Testis (tissue), 3 donors: ENCODE measurements around the gene CDX2. TPM values are rescaled to one million over a fixed set of nuclear protein-coding genes. Genes with fewer than 3 reads are reported as not detected.
"Not testable (repeated sequence)": the region's sequence is repeated elsewhere in the genome, so short reads cannot be mapped to it uniquely, and the experiment has no call there.

ENCODE experiments used
- DNase-seq: peaks from one replicate; pipeline ENCODE4 v3.0.0-alpha.2; 2019
- H3K27ac ChIP-seq, 2 donors: fragments of 200-600 bp; sonication (generic); one replicate each; pipeline ENCODE4 v1.5.1; 2019
- H3K27me3 ChIP-seq: fragments of 200-600 bp; sonication (generic); one replicate; pipeline ENCODE4 v1.5.1; 2019
- H3K36me3 ChIP-seq: fragments of 200-600 bp; sonication (generic); one replicate; pipeline ENCODE4 v1.5.1; 2017; ENCODE audit warnings: low read depth; ENCODE audit errors: missing control alignments
- H3K4me1 ChIP-seq: fragments of 200-600 bp; sonication (generic); one replicate; pipeline ENCODE4 v1.5.1; 2019
- H3K4me3 ChIP-seq, 2 donors: fragments of 200-600 bp; sonication (generic); one replicate each; pipeline ENCODE4 v1.5.1; 2017 to 2019
- H3K9me3 ChIP-seq: fragments of 200-600 bp; sonication (generic); one replicate; pipeline ENCODE4 v1.5.1; 2017
- POLR2A ChIP-seq: fragments of 450-650 bp; IDR thresholded peaks from one replicate; pipeline ENCODE4 v1.6.1; 2017; ENCODE audit warnings: antibody characterized with exemption, mild to moderate bottlenecking, moderate library complexity
- WGBS, 2 donors: methylation state at CpG; one replicate each; pipeline ENCODE4 v1.1.5; 2018; 5-methylcytosine and 5-hydroxymethylcytosine counted together
- intact Hi-C: fragments of 100-400 bp; cut with DNase I; formaldehyde crosslinking; loops from one replicate; pipeline ENCODE4 v1.15.1; 2023; ENCODE audit warnings: low total_unique reads
- polyA plus RNA-seq: library from polyadenylated mRNA; stranded (reverse); fragments of 350-450 nt; fragmentation: Illumina TruSeq; extraction: RNeasy Lipid Tissue Mini Kit (QIAGEN cat#74804); gene quantifications from one replicate; pipeline ENCODE4 v1.2.3, GENCODE V29; 2014; ENCODE audit warnings: low read depth, low replicate concordance; ENCODE audit not compliant: insufficient read depth
- total RNA-seq, 2 donors: library from RNA; depleted of rRNA; stranded (reverse); fragments of >200 nt; gene quantifications; one replicate each; pipeline ENCODE4 v1.2.3, GENCODE V29; 2016
- TF ChIP-seq, protein P1 (sequence below), 3 experiments: fragments of 450-650 bp in 2 of 3; fragments of 200-600 bp in 1 of 3; sonication (generic) in 1 of 3; IDR thresholded peaks; one replicate each; pipeline ENCODE4 v1.5.1; 2016 to 2019; ENCODE audit warnings: antibody characterized with exemption in 3 of 3, mild to moderate bottlenecking in 2 of 3, moderate library complexity in 1 of 3

Gene CDX2
- total and polyA plus RNA-seq, 3 donors from 2014 or later: 0.06 to 0.08 TPM; not detected in 1

- Histone ChIP-seq H3K27me3 (no peaks in the 10 kb centered on the region), H3K27ac (no peak overlapping the region), H3K9me3 (no peaks in the 10 kb centered on the region), H3K36me3 (no peaks in the 10 kb centered on the region), H3K4me3 (no peak overlapping the region), H3K4me1 (no peaks in the 10 kb centered on the region)
- WGBS, 2 donors: 81 to 88% methylated on average over 5 of the region's 5 CpGs
- no peak for TF ChIP-seq POLR2A
- TF ChIP-seq, protein P1, sequence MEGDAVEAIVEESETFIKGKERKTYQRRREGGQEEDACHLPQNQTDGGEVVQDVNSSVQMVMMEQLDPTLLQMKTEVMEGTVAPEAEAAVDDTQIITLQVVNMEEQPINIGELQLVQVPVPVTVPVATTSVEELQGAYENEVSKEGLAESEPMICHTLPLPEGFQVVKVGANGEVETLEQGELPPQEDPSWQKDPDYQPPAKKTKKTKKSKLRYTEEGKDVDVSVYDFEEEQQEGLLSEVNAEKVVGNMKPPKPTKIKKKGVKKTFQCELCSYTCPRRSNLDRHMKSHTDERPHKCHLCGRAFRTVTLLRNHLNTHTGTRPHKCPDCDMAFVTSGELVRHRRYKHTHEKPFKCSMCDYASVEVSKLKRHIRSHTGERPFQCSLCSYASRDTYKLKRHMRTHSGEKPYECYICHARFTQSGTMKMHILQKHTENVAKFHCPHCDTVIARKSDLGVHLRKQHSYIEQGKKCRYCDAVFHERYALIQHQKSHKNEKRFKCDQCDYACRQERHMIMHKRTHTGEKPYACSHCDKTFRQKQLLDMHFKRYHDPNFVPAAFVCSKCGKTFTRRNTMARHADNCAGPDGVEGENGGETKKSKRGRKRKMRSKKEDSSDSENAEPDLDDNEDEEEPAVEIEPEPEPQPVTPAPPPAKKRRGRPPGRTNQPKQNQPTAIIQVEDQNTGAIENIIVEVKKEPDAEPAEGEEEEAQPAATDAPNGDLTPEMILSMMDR (IDR thresholded peaks at IDR 0.05): no peak
- intact Hi-C loops: no loop called here
- no peak for DNase-seq
Observed at GRCh38 chr13:28010046-28010445, 40.9 kb upstream of the CDX2 start.

DNA sequence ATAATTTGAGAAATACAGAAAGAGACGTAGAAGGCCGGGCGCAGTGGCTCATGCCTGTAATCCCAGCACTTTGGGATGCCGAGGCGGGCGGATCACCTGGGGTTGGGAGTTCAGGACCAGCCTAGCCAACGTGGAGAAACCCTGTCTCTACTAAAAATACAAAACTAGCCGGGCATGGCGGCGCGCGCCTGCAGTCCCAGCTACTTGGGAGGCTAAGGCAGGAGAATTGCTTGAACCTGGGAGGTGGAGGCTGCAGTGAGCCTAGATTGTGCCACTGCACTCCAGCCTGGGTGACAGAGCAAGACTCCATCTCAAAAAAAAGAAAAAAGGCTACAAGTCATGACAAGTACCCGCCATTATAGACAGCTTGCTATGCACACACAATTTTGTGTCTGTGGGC is 35.9 kb upstream of the CDX2 start:
- intact Hi-C loops, H3K27ac ChIP-seq, DNase-seq, H3K27me3 ChIP-seq, H3K4me1 ChIP-seq, H3K4me3 ChIP-seq, H3K36me3 ChIP-seq, H3K9me3 ChIP-seq: not testable (repeated sequence)
- 93 to 97% methylated on average over 13 of the region's 13 CpGs for WGBS, 2 donors

GRCh38 chr13:28002886-28003698 is 34.0 kb upstream of the CDX2 start:
- no peaks in the 10 kb centered on the region for H3K4me1 ChIP-seq
- intact Hi-C loops: no loop called here
- no peaks in the 10 kb centered on the region for H3K27me3 ChIP-seq
- no peaks in the 10 kb centered on the region for H3K36me3 ChIP-seq
- no peak for DNase-seq
- no peak overlapping the region for H3K27ac ChIP-seq
- TF ChIP-seq, protein P1 (IDR thresholded peaks at IDR 0.05): no peak
- TF ChIP-seq POLR2A: no peak
- no peaks in the 10 kb centered on the region for H3K9me3 ChIP-seq
- no peak overlapping the region for H3K4me3 ChIP-seq
- WGBS, 2 donors: 70 to 85% methylated on average over 6 of the region's 6 CpGs

DNA sequence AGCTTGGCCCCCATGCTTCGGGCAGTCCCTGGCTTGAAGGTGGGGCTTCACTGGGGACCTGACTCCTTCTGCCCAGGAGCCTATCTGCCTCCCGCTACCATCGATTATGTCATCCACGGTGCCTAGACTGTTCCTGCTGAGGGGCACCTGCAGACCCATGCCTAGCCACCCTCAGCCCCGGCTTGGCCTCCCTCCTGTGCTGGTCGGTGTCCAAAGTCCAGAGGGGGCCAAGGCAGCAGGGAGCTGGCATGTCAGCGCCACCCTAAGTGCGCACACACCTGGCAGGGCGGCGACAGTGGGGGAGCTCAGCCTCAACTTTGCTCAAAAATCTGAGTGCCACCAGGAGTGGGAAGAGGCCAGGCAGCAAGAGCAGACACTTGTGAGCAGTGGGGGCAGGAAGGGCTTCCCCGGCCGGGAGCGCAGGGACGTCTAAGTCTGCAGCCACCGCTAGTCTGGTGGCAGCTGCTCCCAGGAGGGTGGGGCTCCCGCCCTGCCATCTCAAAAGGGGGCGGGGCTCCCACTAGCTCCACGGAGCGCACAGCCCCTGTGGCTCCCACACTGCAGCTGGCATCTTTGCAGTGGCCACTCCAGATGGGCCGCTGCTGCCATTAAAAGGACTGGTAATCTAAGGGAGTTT is 32.8 kb upstream of the CDX2 start:
- H3K9me3 ChIP-seq: no peaks in the 10 kb centered on the region
- DNase-seq: no peak
- no peaks in the 10 kb centered on the region for H3K36me3 ChIP-seq
- H3K4me1 ChIP-seq: no peaks in the 10 kb centered on the region
- TF ChIP-seq, protein P1 (IDR thresholded peaks at IDR 0.05): no peak
- TF ChIP-seq POLR2A: no peak
- no peak overlapping the region for H3K27ac ChIP-seq
- WGBS, 2 donors: 77 to 87% methylated on average over 10 to 20 of the region's 20 CpGs
- no peak overlapping the region for H3K4me3 ChIP-seq
- no peaks in the 10 kb centered on the region for H3K27me3 ChIP-seq
- intact Hi-C loops: no loop called here

GRCh38 chr13:28001049-28001448 is 31.9 kb upstream of the CDX2 start:
- H3K36me3 ChIP-seq: no peaks in the 10 kb centered on the region
- H3K27ac ChIP-seq: no peak overlapping the region
- no peak for DNase-seq
- H3K4me3 ChIP-seq: no peak overlapping the region
- intact Hi-C loops: no loop called here
- no peaks in the 10 kb centered on the region for H3K27me3 ChIP-seq
- no peaks in the 10 kb centered on the region for H3K4me1 ChIP-seq
- 77% methylated on average over 6 to 11 of the region's 11 CpGs for WGBS, 2 donors
- TF ChIP-seq, protein P1 (IDR thresholded peaks at IDR 0.05): no peak
- TF ChIP-seq POLR2A: no peak
- H3K9me3 ChIP-seq: no peaks in the 10 kb centered on the region
